GF-D8 (cell line): Measurements from ENCODE around the gene TMSB4X.
"Not testable (repeated sequence)": the region's sequence is repeated elsewhere in the genome, so short reads cannot be mapped to it uniquely, and the experiment has no call there.

ENCODE experiments used
- DNase-seq: peaks from one replicate; lab custom pipeline; 2025; lab: John Stamatoyannopoulos, UW

The TMSB4X gene

DNA sequence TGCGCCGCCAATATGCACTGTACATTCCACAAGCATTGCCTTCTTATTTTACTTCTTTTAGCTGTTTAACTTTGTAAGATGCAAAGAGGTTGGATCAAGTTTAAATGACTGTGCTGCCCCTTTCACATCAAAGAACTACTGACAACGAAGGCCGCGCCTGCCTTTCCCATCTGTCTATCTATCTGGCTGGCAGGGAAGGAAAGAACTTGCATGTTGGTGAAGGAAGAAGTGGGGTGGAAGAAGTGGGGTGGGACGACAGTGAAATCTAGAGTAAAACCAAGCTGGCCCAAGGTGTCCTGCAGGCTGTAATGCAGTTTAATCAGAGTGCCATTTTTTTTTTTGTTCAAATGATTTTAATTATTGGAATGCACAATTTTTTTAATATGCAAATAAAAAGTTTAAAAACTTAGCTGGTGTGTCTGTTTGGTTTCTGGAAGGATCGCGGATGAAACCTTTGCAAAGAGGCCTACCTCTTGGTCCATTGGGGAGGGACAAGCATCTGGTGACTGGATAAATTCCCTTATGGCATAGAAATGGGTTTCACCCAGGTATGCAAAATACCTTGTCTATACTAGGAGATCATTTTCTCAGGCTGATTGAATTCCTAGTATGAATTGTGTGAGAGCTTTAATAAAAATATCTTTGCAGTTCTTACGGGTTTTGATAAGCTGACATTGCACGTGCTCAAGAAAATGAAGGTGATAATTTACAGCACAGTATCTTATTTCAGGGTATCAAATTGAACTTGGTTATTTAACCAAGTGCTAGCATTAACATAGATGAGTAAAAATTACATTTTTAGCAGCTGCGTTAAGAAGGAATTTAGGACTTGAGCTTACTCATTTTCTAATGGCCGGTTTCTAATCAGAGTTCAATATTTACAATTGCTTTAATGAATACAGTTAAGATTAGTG lies 2.2 kb downstream of the TMSB4X start:
- DNase-seq: not testable (repeated sequence)

DNA sequence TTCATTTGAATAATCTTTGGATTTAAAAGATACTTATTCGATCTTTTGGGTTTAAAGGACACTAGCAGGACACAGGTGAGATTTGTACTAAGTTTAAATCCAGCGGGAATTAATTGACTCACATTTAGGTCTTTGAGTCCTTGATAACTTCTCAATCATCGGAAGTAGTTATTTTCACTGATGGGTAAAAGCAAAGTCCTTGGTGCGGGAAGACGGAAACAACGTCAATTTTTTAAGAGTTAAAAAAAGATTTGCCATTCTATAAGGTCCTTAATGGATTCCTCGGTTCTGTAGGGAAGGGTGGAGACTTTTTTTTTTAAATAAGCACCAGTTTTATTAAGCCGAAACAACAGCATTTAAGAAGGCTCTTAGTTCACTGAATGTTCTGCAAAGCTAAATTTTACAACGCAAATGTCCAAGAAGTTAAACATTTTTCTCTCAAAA lies 2.9 kb downstream of the TMSB4X start:
- no peak for DNase-seq

DNA sequence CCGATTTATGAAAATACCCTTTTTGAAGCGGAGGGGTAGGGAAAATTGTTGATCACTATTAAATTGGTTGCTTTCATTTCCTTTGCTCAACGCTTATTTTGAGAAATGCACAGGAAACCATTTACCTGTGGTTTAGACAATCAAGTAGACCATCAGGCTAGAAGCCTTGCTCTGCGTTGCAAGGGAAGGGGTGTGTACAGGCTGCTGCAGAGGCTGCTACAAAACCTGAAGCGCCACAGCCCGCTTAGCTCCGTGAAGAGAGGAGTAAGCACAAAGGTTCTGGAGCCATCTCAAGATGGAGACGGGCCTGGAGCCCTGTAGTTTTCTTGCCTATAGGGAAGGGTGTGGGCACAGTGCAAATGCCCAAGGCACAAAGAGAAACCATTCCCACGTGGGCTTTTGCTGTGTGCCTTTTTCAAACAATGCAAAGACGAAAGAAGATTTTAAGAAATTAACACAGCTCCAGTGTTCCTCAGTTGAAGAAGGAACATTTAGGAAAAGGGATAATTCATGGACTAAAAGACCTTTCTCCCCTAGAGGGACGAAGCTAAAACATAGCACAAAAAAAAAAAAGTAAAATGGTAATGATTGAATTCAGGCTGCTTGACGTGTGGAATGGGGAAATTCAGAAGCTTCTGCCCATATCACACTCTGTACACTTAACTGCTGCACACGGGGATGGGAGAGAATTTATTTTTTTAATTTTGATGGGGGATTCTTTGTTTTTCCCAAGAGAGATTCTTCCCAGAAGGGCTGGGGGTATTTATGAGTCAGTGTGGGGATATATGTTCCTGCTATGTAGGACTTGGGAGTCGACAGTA lies 3.5 kb downstream of the TMSB4X start:
- DNase-seq: peak; percentile 60

DNA sequence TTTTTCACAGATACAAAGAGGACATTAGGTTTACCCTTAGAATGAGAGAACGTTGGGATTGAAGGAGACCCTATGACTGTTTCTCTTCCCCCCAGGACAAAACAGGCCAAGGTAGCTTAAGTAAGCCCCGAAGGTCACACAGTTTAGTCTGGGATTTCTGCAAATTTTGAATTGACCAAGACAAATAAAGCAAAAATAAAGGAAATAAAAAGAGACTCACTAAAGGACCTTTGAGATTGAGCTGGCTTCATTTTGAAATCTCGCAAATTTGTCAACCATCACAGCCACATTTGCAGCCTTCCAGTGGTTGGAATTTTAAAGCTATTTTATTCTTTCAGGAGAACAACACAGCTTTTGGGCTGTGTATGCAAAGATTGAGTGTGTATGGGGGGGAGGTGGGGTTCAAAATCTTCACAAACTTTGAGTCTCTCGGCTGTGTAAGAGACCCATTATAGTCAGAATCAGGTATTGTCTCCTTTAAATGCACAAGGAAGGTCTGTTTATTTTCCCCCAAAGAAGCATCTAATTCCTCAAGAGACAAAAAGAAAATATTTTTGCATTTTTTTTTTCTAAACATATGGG lies 4.2 kb downstream of the TMSB4X start:
- no peak for DNase-seq

DNA sequence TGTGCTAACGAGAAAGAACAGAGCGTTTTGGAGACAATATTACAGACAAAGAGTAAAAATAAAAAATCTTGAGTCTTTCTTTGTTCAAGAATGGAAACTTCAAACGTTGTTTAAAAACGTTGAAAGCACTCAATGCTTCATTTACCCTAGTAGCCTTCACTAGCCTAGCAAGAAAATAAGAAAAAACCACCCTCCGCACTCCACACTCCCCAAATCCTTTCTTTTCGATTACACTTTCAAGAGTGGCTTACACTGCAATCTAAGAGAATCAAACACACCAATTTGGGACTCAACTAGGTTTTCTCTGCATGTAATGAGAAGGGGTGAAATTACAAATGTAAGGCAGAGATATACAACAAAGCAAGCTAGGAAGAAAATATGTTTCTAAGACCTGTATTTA lies 4.7 kb downstream of the TMSB4X start:
- no peak for DNase-seq

DNA sequence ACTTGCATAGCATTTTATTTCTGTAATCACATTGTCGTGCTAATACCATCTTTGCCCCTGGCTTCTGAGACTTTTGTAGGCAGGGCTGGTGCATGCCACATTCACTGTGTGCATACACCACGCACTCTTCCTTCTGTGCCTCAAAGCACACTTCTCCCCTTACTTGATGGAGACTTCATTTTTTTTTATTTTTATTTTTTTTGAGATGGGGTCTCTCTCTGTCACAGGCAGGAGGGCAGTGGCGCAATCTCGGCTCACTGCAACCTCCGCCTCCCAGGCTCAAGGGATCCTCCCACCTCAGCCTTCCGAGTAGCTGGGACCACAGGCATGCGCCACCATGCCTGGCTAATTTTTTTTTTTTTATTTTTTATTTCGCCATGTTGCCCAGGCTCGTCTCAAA lies 5.1 kb downstream of the TMSB4X start:
- DNase-seq: not testable (repeated sequence)

DNA sequence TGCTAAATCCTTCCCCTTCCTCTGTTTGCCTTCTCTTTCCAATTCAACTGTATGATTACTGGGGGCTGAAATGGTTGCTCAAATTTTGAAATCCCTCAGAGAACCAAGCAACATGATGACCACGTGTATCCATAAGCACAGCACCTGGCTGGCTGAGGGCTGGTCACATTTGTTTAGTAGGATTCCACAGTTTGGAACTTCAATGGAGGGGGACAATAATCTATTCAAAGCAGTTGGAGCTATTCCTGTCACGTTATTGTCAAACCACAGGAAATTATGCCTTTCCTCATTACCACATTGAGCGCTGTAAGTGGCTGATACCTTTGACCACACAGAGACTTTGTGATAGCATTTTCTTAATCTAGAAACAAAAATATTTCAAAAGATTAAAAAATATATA lies 7.0 kb downstream of the TMSB4X start:
- peak; percentile 49 for DNase-seq

DNA sequence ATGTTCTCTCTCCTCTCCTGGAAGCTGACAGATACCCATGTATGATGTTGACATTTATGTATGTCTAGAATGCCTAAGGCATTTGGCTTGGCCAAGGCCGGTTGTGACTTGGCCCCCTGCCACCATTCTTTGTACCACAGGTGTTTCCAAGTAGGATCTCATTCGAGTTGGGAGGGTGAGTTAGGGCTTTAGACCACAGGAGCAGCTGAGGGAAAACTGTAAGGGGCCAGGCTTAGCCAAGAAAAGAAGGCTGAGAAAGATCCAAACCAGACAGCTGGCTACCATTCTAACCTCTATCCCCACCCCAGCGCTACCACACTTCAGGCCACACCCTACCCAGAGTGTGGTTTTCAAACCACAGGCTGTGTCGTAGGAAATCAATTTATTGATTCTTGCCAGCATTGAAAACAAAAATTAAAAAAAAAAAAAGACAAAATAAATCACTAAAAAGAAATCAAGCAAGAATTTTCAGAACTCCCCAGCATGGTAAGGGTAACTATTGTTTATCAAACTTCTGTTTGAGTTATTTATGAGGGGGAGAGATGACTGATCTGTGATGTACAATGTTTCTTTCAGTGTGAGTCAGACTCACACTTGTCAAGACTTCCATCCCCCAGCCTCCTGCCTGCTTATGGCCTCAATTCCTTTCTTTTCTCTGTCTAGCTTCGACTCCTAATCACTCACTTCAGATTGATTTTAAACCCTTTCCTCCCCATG lies 9.9 kb downstream of the TMSB4X start:
- DNase-seq: no peak

DNA sequence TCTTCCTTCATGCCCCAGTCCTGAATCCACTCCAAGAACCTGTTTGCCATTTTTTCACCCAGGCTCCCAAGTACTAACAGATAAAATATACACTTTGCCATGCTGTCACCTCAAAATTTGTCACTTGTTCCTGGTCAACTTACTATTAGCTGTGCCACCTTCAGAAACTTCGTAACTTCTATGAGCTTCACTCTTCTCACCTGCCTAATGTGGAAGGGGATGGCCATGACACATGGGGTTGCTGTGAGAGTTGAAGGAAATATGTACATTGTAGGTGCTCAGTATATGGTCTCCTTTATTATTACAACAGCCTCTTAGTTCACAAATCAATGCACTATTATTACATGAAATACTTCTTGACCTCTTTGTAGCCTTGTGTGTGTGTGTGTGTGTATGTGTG lies 10.4 kb downstream of the TMSB4X start:
- no peak for DNase-seq

DNA sequence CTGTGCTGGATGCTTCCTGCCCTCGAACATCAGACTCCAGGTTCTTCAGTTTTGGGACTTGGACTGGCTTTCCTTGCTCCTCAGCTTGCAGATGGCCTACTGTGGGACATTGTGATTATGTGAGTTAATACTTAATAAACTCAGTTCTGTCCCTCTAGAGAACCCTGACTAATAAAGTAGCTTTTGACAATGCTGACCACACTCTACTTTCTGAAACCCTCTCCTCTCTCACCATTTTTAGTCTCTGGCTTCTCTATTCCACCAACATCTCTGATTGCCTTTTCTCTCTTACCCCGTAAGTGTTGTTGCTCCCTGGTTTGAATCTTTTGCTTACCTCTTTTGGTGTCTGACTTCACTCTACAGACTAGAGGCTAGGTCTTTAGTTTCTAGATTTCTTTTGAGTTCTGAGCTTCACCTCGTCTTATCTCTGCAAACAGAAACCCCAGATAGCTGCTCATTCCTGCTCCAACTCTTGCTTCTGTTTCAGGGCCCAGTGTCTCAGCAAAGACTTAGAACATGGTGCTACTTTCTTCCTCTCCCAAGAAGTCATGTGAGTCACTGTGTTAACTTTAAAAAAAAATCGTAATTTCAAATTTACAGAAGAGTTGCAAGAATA lies 11.4 kb downstream of the TMSB4X start:
- DNase-seq: no peak

DNA sequence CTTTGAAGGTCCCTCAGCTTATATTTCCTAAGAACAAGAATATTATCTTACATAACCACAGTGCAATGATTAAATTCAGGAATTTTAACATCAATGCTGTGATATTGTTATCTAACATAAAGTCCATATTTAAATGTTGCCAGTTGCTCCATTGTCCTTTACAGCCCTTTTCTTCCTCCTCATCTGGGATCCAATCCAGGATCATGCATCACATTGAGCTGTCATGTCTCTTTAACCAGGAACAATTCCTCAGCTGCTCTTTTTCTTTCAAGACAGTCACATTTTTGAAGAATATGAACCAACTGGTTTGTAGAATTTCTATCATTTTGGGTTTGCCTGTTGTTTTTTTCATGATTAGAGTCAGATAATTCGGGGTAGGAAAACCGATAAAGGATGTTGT lies 12.0 kb downstream of the TMSB4X start:
- DNase-seq: no peak

DNA sequence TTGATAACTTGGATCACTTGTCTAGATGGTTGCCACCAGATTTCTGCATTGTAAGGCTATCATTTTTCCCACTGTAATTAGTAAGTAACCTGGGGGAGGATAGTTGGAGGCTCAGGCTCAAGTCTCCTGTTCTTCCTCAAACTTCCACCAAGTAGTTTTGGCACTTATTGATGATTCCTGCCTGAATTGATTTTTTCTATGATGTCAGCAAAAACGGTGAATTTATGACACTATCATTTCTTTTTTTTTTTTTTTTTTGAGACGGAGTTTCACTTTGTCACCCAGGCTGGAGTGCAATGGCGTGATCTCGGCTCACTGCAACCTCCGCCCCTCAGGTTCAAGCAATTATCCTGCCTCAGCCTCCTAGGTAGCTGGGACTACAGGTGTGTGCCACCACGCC lies 12.4 kb downstream of the TMSB4X start:
- DNase-seq: no peak

DNA sequence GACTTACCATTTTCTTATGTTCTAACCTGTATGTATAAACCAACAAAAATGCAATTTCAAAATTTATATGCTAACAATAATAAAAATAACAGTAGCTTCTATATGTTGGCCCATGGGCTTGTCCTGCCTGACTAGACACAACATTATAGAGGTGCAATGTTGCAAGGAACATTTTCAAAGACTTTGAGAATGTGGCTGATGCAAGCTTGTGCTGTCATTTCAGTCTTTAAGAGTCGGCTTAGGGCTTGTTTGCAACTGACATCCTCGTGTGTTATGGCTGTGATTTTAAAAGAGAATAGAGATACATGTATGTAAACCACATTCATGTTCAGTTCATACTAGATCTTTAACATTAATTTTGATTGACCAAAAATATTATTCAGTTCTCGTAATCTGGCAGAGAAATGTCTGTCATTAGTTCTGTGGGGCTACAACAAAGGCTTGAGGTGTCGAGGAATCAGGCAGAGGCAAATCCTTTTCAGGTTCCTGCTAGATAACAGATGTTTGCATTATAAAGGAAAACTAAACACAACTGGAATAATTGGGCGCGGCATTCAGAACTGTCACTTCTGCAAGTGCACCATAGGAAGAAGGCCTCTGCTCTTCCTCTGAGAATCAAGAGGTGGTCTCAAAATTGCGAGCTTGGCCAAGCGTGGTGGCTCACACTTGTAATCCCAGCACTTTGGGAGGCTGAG lies 13.1 kb downstream of the TMSB4X start:
- DNase-seq: no peak

DNA sequence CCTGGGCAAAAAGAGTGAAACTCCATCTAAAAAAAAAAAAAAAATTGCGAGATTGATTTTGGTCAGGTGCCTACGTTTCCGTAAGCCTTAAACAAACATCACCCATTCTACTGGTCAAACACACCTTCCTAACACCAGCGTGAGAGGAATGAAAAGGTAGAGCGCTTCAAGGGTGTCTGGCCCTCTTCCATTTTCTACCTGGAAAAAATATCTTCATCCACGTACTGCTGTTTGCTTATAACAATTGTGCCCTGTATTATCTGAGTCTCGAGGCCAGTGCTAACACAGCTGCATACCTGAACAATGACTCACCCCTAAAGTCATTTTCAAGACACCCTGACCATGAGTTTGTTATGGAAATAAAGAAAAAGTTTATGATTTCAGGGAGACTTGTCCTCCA lies 13.9 kb downstream of the TMSB4X start:
- no peak for DNase-seq

DNA sequence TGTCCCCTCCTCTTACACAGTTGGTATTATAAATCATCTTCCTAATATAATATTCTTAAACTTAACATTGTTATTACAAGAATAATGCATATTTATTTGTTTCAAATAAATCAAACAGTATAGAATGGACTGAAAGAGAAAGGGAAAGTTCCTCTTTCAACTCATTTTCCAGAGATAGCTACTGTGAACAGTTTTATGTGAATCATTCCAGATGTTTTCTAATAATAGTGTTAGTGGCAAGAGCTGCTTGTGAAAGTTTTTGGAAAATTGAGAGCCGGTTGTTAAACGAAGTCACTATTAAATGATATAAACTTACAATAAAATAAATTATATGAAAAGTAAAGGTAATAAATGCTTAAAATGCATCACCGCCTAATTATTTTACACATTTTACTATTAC lies 14.6 kb downstream of the TMSB4X start:
- DNase-seq: no peak

DNA sequence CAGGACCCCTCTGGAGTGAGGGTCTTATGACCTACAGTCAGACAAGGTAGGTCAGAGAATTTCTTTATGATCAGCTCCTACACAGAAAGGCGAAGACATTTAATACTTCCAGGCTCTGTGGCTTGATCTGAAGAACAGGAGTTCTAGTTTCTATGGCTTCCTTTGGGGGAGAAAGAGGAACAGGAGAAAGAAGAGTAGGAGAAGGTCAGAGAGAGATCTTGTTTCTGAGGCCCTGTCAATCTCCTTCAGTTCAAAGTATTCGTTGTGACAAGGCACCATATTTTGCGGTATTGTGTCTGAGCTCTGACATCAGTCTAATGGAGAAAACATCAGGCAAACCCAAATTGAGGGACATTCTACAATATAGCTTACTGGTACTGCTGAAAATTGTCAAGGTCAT lies 16.7 kb downstream of the TMSB4X start:
- DNase-seq: no peak

DNA sequence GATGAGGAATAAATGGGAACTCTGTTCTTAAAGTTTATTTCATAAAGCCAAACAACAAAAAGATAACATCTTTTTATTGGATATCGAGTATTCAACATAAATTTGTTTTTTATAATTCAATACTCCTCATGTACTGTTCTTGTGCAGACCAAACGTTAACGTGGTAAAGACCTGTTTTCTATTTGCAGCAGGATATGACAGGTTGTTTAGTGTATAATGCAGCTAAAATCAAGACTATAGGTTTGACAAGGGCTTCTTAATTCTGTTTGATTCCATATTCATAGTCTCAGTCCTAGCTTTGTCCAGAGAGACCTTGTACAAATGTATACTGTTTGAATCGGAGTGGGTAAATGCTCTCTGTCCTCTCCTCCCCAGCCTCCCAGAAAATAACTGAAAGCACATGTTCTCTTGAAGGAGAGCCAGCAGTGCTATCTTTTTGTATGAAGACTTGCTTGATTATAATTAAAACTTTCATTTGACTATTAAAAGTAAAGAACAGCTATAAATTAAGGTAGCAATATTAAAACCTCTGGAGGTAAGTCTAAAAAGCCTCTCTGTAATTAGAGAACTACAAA lies 17.7 kb downstream of the TMSB4X start:
- no peak for DNase-seq

DNA sequence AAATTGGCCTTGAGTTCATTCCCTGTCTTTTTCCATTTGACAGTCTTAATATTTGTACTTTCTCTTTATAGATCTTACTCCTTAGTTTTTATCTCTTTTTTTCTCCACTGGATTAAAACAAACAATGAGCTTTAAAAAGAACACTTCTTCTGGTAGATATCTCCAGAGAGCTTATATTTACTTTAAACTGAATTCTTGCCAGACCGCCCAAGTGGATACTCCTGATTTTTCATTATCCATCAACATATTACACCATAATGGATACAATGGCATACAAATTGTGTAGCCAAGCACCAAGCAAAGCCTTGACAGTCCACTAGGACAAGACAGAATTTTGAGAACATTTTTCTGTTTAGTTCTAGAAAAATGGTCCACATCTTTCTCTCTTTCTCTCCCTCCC lies 18.9 kb downstream of the TMSB4X start:
- no peak for DNase-seq

DNA sequence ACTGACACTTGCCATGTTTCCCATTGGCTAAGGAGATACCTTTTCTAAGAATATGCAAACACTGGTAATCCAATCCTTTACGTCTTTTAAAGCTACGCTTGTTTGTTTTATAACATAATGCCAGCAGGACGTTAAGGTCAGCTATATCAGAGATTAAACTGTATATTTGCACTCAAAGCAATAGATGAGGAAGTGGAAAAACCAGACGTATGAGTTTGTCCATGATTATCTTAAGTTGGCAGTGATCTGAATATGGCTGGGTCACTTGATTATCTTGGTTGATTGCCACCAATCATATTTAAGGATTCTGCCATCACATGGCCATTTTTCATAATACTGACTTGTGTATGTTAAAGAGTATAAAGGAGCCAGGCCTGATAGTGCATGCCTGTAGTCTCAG lies 19.4 kb downstream of the TMSB4X start:
- no peak for DNase-seq

DNA sequence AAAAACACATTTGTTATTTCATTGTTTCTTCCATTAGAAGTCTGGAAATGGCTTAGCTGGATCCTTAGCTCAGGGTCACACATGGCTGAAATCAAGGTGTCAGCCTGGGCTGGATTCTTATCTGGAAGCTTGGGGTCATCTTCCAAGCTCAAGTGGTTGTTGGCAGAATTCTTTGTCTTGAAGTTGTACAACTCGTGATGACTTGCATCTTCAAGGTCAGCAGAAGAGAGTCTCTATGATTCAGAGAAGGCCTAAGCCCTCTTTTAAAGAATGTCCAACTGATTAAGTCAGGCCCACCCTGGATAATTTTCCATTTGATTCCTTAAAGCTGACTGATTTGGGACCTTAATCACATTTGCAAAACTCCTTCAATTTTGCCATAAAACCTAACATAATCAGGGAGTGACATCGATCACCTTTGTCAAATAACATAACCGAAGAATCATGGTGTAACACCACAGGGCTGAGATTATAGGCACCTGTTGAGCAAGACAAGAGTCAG lies 22.1 kb downstream of the TMSB4X start:
- no peak for DNase-seq
